ENCODE data around the gene KCND2.
A peak's percentile ranks its signal among the peaks of the same experiment; 100 is the strongest.

KCND2 gene

GRCh38 chr7:120505770-120506169 is 232.8 kb downstream of the KCND2 start:
- H3K4me3 ChIP-seq (ENCODE audit: low read length), result no peak overlapping the region
- H3K27me3 ChIP-seq (ENCODE audit: insufficient read depth, low read length), result no peaks in the 10 kb centered on the region
- H3K36me3 ChIP-seq (ENCODE audit: insufficient read depth, low read depth, low read length), result no peaks in the 10 kb centered on the region
- no peak overlapping the region for H3K9ac ChIP-seq (ENCODE audit: low read depth, low read length)
- H3K9me3 ChIP-seq (ENCODE audit: insufficient read depth, low read depth, low read length), result no peaks in the 10 kb centered on the region
- H3K27ac ChIP-seq (ENCODE audit: low read length), result no peak overlapping the region
- peaks cover 11% of the 10 kb centered on the region; the same call in 1 of the 2 replicates for H3K4me1 ChIP-seq (ENCODE audit: insufficient read depth, low read length)

DNA sequence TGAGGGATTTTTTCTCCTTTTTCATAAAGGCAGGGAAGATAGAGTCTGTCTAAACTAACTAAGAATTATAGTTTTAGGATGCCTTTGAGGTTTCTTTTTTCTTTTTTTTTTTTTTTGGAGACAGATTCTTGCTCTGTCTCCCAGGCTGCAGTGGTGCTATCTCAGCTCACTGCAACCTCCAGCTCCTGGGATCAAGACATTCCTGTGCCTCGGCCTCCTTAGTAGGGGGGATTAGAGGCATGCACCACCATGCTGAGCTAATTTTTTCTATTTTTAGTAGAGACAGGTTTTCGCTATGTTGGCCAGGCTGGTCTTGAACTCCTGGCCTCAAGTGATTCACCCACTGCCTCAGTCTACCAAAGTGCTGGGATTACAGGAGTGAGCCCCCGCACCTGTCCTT is 239.7 kb downstream of the KCND2 start:
- no peak overlapping the region for H3K9ac ChIP-seq (ENCODE audit: low read depth, low read length)
- no peaks in the 10 kb centered on the region for H3K36me3 ChIP-seq (ENCODE audit: insufficient read depth, low read depth, low read length)
- peaks cover 8% of the 10 kb centered on the region; the same call in 1 of the 2 replicates for H3K4me1 ChIP-seq (ENCODE audit: insufficient read depth, low read length)
- no peaks in the 10 kb centered on the region for H3K27me3 ChIP-seq (ENCODE audit: insufficient read depth, low read length)
- no peak overlapping the region for H3K27ac ChIP-seq (ENCODE audit: low read length)
- H3K9me3 ChIP-seq (ENCODE audit: insufficient read depth, low read depth, low read length), result no peaks in the 10 kb centered on the region
- no peak overlapping the region for H3K4me3 ChIP-seq (ENCODE audit: low read length)

DNA sequence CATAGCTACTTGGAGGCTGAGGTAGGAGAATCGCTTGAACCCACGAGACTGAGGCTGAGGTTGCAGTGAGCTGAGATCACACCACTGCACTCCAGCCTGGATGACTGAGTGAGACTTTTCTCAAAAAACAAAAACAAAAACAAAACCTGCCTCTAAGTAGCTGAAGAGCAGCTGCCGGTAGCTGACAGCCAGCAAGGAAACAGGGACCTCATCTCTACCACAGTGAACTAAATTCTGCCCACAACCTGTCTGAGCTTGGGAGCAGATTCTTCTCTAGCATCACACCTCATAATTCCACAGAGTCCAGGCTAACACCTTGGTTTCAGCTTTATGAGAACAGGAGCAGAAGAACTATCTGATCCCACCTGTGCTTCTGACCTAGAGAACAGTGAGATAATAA is 246.2 kb downstream of the KCND2 start:
- no peaks in the 10 kb centered on the region for H3K36me3 ChIP-seq (ENCODE audit: insufficient read depth, low read depth, low read length)
- no peak overlapping the region for H3K9ac ChIP-seq (ENCODE audit: low read depth, low read length)
- H3K9me3 ChIP-seq (ENCODE audit: insufficient read depth, low read depth, low read length), result no peaks in the 10 kb centered on the region
- no peaks in the 10 kb centered on the region for H3K27me3 ChIP-seq (ENCODE audit: insufficient read depth, low read length)
- no peak overlapping the region for H3K27ac ChIP-seq (ENCODE audit: low read length)
- H3K4me3 ChIP-seq (ENCODE audit: low read length), result no peak overlapping the region
- H3K4me1 ChIP-seq (ENCODE audit: insufficient read depth, low read length), result peaks cover 18% of the 10 kb centered on the region; the same call in 1 of the 2 replicates

DNA sequence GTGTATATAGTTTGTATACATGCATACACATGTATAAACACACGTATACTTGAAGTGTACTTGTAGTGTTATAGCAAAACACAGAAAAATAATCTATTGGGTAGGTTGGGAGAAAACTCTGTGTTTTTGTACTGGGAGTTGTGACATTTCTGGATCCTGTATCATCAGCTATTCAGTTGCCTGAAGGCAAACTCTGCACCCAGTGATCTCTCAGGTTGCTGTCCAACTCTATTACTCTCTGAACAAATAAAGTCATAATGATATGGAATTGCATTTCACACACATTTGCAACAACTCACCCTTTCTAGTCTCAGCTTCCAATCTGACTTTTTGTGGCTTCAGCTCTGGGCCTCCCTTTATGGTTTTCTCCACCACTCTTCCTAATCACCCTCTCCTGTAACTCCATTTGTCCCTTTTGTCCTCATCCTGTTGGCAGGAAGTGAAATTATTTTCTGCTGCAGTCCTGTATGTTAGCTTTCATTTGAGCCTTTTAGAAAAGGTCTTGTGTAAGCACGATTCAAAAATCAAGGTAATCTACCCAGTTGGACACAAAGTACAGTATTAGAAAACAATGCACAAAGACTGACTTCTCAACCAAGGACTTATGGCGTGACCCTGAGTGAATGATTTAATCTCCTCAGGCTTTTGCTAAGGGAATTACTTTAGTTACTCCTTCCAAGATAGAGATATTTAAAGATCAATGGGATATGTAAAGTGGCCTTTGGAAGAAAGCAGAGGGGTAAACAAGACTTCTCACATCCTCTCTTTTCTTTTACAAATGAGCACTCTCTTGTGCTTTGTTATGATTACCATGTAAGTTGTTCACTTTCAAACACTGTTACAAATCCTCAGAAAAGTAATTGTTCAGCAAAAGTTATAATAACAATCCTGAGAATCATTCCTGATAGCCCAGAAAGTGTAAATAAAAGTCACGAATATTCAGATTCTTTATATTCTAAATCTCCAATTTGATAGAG is 249.1 kb downstream of the KCND2 start:
- no peaks in the 10 kb centered on the region for H3K36me3 ChIP-seq (ENCODE audit: insufficient read depth, low read depth, low read length)
- no peaks in the 10 kb centered on the region for H3K27me3 ChIP-seq (ENCODE audit: insufficient read depth, low read length)
- H3K9ac ChIP-seq (ENCODE audit: low read depth, low read length), result peak overlapping the region; percentile 70; the same call in 1 of the 2 replicates
- no peaks in the 10 kb centered on the region for H3K9me3 ChIP-seq (ENCODE audit: insufficient read depth, low read depth, low read length)
- H3K4me3 ChIP-seq (ENCODE audit: low read length), result peak overlapping the region; percentile 37
- peak overlapping the region; percentile 88 for H3K27ac ChIP-seq (ENCODE audit: low read length)
- H3K4me1 ChIP-seq (ENCODE audit: insufficient read depth, low read length), result peaks cover 26% of the 10 kb centered on the region; the same call in 1 of the 2 replicates

- no peaks in the 10 kb centered on the region for H3K9me3 ChIP-seq (ENCODE audit: insufficient read depth, low read depth, low read length)
Measured at GRCh38 chr7:120523985-120524384, 251.0 kb downstream of the KCND2 start.

GRCh38 chr7:120526902-120527509 is 254.0 kb downstream of the KCND2 start:
- Histone ChIP-seq H3K27me3 (ENCODE audit: insufficient read depth, low read length) (no peaks in the 10 kb centered on the region), H3K27ac (ENCODE audit: low read length) (no peak overlapping the region), H3K4me3 (ENCODE audit: low read length) (no peak overlapping the region)

More at GRCh38 chr7:120523985-120524384, 251.0 kb downstream of the KCND2 start:
- Histone ChIP-seq H3K27me3 (ENCODE audit: insufficient read depth, low read length) (no peaks in the 10 kb centered on the region), H3K9ac (ENCODE audit: low read depth, low read length) (no peak overlapping the region), H3K27ac (ENCODE audit: low read length) (no peak overlapping the region), H3K4me3 (ENCODE audit: low read length) (no peak overlapping the region), H3K36me3 (ENCODE audit: insufficient read depth, low read depth, low read length) (no peaks in the 10 kb centered on the region), H3K4me1 (ENCODE audit: insufficient read depth, low read length) (peaks cover 26% of the 10 kb centered on the region; the same call in 1 of the 2 replicates)

DNA sequence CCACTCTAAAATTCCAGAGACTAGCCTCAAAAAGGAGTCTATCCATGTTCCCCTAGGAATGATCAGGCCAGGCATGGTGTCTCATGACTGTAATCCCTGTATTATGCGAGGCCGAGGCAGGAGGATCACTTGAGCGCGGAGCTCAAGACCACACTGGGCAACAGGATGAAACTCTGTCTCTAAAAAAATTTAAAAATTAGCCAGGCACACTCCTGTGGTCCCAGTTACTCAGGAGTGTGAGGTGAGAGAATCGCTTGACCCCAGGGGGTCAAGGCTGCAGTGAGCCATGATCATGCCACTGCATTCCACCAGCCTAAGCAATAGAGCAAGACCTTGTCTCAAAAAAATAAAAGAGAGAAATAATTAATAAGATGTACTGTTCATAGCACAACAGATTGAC is 256.8 kb downstream of the KCND2 start:
- Histone ChIP-seq H3K27ac (ENCODE audit: low read length) (no peak overlapping the region), H3K9ac (ENCODE audit: low read depth, low read length) (no peak overlapping the region), H3K9me3 (ENCODE audit: insufficient read depth, low read depth, low read length) (no peaks in the 10 kb centered on the region), H3K4me1 (ENCODE audit: insufficient read depth, low read length) (peaks cover 9% of the 10 kb centered on the region; the same call in 1 of the 2 replicates), H3K36me3 (ENCODE audit: insufficient read depth, low read depth, low read length) (no peaks in the 10 kb centered on the region), H3K4me3 (ENCODE audit: low read length) (no peak overlapping the region), H3K27me3 (ENCODE audit: insufficient read depth, low read length) (no peaks in the 10 kb centered on the region)

More at GRCh38 chr7:120526902-120527509, 254.0 kb downstream of the KCND2 start:
- Histone ChIP-seq H3K4me1 (ENCODE audit: insufficient read depth, low read length) (peaks cover 15% of the 10 kb centered on the region; the same call in 1 of the 2 replicates), H3K9me3 (ENCODE audit: insufficient read depth, low read depth, low read length) (no peaks in the 10 kb centered on the region), H3K36me3 (ENCODE audit: insufficient read depth, low read depth, low read length) (no peaks in the 10 kb centered on the region), H3K9ac (ENCODE audit: low read depth, low read length) (no peak overlapping the region)

GRCh38 chr7:120538335-120538734 is 265.4 kb downstream of the KCND2 start:
- Histone ChIP-seq H3K9ac (ENCODE audit: low read depth, low read length) (no peak overlapping the region), H3K27me3 (ENCODE audit: insufficient read depth, low read length) (no peaks in the 10 kb centered on the region), H3K9me3 (ENCODE audit: insufficient read depth, low read depth, low read length) (no peaks in the 10 kb centered on the region), H3K36me3 (ENCODE audit: insufficient read depth, low read depth, low read length) (no peaks in the 10 kb centered on the region), H3K27ac (ENCODE audit: low read length) (no peak overlapping the region), H3K4me1 (ENCODE audit: insufficient read depth, low read length) (no peaks in the 10 kb centered on the region), H3K4me3 (ENCODE audit: low read length) (no peak overlapping the region)

GRCh38 chr7:120539321-120539720 is 266.3 kb downstream of the KCND2 start:
- Histone ChIP-seq H3K27me3 (ENCODE audit: insufficient read depth, low read length) (no peaks in the 10 kb centered on the region), H3K27ac (ENCODE audit: low read length) (no peak overlapping the region), H3K9ac (ENCODE audit: low read depth, low read length) (no peak overlapping the region), H3K36me3 (ENCODE audit: insufficient read depth, low read depth, low read length) (no peaks in the 10 kb centered on the region), H3K4me3 (ENCODE audit: low read length) (no peak overlapping the region), H3K9me3 (ENCODE audit: insufficient read depth, low read depth, low read length) (no peaks in the 10 kb centered on the region), H3K4me1 (ENCODE audit: insufficient read depth, low read length) (no peaks in the 10 kb centered on the region)

- no peaks in the 10 kb centered on the region for H3K36me3 ChIP-seq (ENCODE audit: insufficient read depth, low read depth, low read length)
- H3K4me1 ChIP-seq (ENCODE audit: insufficient read depth, low read length), result peaks cover 29% of the 10 kb centered on the region
- H3K4me3 ChIP-seq (ENCODE audit: low read length), result no peak overlapping the region
- no peak overlapping the region for H3K27ac ChIP-seq (ENCODE audit: low read length)
- no peaks in the 10 kb centered on the region for H3K27me3 ChIP-seq (ENCODE audit: insufficient read depth, low read length)
- no peak overlapping the region for H3K9ac ChIP-seq (ENCODE audit: low read depth, low read length)
- H3K9me3 ChIP-seq (ENCODE audit: insufficient read depth, low read depth, low read length), result no peaks in the 10 kb centered on the region
Measured at GRCh38 chr7:120547605-120548004, 274.6 kb downstream of the KCND2 start.

- Histone ChIP-seq H3K27me3 (ENCODE audit: insufficient read depth, low read length) (no peaks in the 10 kb centered on the region), H3K4me1 (ENCODE audit: insufficient read depth, low read length) (peaks cover 29% of the 10 kb centered on the region), H3K27ac (ENCODE audit: low read length) (peak overlapping the region; percentile 62), H3K9me3 (ENCODE audit: insufficient read depth, low read depth, low read length) (no peaks in the 10 kb centered on the region), H3K4me3 (ENCODE audit: low read length) (no peak overlapping the region), H3K9ac (ENCODE audit: low read depth, low read length) (no peak overlapping the region; the same call in 1 of the 2 replicates), H3K36me3 (ENCODE audit: insufficient read depth, low read depth, low read length) (no peaks in the 10 kb centered on the region)
Measured at GRCh38 chr7:120550494-120551048, 277.6 kb downstream of the KCND2 start.
